ENCODE results near the gene ZNF761.
"Not testable (repeated sequence)": the region's sequence is repeated elsewhere in the genome, so short reads cannot be mapped to it uniquely, and the experiment has no call there.

Gene ZNF761

DNA sequence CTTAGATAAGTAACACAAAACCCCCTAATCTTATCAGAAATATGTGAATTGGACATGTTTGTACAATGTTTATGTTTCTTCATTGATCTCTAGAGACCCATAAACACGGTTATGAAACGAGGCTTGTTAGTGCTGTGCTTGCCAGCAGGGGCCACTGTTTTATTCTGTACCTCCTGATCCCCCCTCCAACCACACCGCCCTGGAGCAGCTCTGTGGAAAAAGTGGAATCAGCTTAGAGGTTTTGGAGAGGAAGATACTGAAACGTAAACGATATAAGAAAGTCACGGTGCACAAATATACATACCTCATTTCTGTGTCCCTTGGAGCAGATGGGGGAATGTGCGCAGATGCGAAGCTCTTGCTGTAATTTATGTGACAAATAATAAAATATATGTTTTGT, 8.1 kb upstream of the ZNF761 start:
- not testable (repeated sequence) for H3K27me3 Mint-ChIP-seq; H3K36me3 Mint-ChIP-seq (ENCODE audit: low read depth); H3K4me3 Mint-ChIP-seq; H3K4me1 Mint-ChIP-seq (ENCODE audit: low read depth); H3K9me3 Mint-ChIP-seq; H3K27ac Mint-ChIP-seq

DNA sequence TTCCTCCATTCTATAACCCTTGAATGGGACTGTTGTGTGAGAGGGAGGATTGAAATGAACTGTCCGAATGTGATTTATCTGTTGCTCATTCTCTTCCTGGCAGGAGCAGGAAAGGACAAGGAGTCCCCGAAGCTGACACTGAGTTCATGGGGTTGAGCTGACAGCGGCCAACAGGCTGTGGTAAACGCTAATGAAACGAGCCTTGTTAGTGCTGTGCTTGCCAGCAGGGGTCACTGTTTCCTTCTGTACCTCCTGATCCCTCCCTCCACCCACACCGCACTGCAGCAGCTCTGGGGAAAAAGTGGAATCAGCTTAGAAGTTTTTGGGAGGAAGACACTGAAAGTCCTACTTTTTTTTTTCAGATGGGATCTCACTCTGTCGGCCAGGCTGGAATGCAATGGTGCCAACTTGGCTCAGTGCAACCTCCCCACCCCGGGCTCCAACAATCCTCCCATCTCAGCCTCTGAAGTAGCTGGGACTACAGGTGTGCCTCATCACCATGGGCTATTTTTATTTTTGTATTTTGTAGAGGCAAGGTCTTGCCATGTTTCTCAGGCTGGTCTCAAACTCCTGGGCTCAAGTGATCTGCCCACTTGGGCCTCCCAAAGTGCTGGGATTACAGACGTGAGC, 6.7 kb upstream of the ZNF761 start:
- H3K4me1 Mint-ChIP-seq (ENCODE audit: low read depth) = no peaks in the 10 kb centered on the region
- no peaks in the 10 kb centered on the region for H3K9me3 Mint-ChIP-seq
- H3K27me3 Mint-ChIP-seq = no peaks in the 10 kb centered on the region
- H3K4me3 Mint-ChIP-seq = no peak overlapping the region
- H3K27ac Mint-ChIP-seq = no peak overlapping the region
- no peaks in the 10 kb centered on the region for H3K36me3 Mint-ChIP-seq (ENCODE audit: low read depth)

DNA sequence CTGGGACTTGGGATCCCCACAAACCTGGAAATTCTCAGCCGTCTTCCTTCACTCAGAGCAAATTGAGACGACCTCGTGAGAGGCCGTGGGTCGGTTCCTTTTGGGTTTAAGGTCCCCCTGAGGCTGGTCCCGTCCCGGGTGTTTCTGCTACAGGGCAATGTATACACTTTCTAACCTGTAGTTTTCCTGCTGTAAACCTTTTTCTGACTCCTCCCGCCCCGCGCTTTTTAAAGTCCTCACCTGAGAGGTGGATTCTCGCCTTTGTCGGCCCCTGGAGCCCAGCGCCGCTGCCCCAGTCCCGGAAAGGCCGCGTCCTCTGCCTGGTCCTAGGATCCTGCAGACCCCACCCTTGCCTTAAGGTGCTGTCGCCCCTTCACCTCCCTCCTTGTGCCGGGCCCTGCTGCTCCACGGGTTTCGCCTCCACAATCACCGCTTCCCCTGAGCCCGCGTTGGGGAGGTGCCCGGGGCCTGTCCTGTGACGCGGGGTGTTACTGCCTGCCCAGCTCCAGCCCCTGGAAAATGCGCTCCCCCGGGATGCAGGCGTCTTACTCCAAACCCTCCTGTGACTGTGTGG, 391 bp downstream of the ZNF761 start:
- Mint-ChIP-seq H3K4me3 (peak overlapping the region; percentile 90), H3K36me3 (ENCODE audit: low read depth) (peaks cover 44% of the 10 kb centered on the region), H3K9me3 (peaks cover 11% of the 10 kb centered on the region), H3K27ac (peak overlapping the region; percentile 93), H3K27me3 (no peaks in the 10 kb centered on the region), H3K4me1 (ENCODE audit: low read depth) (peaks cover 33% of the 10 kb centered on the region)

DNA sequence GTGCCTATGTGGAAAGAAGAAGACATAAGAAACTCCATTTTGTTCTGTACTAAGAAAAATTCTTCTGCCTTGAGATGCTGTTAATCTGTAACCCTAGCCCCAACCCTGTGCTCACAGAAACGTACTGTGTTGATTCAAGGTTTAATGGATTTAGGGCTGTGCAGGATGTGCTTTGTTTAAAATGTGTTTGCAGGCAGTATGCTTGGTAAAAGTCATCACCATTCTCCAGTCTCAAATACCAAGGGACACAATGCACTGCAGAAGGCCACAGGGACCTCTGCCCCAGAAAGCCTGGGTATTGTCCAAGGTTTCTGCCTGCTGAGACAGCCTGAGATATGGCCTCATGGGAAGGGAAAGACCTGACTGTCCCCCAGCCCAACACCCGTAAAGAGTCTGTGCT, 12.0 kb downstream of the ZNF761 start:
- not testable (repeated sequence) for H3K27ac Mint-ChIP-seq; H3K27me3 Mint-ChIP-seq; H3K4me3 Mint-ChIP-seq; H3K4me1 Mint-ChIP-seq (ENCODE audit: low read depth)
- Mint-ChIP-seq H3K36me3 (ENCODE audit: low read depth) (peaks cover 94% of the 10 kb centered on the region), H3K9me3 (peaks cover 34% of the 10 kb centered on the region)

DNA sequence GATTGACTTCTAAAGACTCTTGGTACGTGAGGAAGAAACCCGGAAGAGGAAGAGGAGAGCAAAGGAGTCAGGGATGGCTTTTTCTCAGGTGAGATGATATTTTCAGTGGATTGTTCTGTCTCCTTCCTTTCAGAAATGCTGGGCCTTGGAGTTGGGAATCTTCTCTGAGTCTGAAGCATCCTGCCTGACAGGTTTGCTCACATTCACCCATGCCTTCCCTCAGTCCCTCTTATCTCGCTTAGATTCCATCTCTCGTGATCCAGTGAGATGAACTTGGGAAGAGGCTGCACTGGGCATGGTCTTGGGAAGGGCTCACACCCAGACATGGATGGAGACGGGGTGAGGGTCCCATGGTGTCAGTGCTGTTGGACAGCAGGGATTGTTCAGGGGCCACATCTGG, 15.4 kb downstream of the ZNF761 start:
- H3K4me1 Mint-ChIP-seq (ENCODE audit: low read depth) = not testable (repeated sequence)
- peaks cover 34% of the 10 kb centered on the region for H3K9me3 Mint-ChIP-seq

DNA sequence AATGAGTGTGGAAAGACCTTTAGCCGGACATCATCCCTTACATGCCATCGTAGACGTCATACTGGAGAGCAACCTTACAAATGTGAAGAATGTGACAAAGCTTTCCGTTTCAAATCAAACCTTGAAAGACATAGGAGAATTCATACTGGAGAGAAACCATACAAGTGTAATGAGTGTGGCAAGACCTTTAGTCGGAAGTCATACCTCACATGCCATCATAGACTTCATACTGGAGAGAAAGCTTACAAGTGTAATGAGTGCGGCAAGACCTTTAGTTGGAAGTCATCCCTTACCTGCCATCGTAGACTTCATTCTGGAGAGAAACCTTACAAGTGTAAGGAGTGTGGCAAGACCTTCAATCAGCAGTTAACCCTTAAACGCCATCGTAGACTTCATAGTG, 24.0 kb downstream of the ZNF761 start:
- no peak overlapping the region for H3K27ac Mint-ChIP-seq
- H3K27me3 Mint-ChIP-seq = no peaks in the 10 kb centered on the region
- H3K4me3 Mint-ChIP-seq = no peak overlapping the region
- H3K4me1 Mint-ChIP-seq (ENCODE audit: low read depth) = no peaks in the 10 kb centered on the region
- peaks cover 60% of the 10 kb centered on the region for H3K9me3 Mint-ChIP-seq
- peaks cover 84% of the 10 kb centered on the region for H3K36me3 Mint-ChIP-seq (ENCODE audit: low read depth)

More for the DNA sequence above, 15.4 kb downstream of the ZNF761 start:
- not testable (repeated sequence) for H3K27ac Mint-ChIP-seq, H3K4me3 Mint-ChIP-seq, H3K27me3 Mint-ChIP-seq
- peaks cover 95% of the 10 kb centered on the region for H3K36me3 Mint-ChIP-seq (ENCODE audit: low read depth)

DNA sequence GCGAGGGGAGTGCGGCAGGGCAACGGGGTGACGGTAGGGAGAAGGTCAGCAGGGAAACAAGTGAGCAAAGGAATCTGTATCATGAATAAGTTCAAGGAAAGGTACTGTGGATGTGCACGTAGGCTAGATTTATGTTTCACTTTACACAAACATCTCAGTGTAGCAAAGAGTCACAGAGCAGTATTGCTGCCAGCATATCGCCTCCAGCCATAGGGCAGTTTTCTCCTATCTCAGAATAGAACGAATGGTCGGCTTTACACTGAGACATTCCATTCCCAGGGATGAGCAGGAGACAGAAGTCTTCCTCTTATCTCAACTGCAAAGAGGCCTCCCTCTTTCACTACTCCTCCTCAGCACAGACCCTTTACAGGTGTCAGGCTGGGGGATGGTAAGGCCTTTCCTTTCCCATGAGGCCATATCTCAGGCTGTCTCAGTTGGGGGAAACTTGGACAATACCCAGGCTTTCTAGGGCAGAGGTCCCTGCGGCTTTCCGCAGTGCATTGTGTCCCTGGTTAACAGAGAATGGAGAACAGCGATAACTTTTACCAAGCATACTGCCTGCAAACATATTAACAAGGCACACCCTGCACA, 28.4 kb downstream of the ZNF761 start:
- Mint-ChIP-seq H3K27me3 (peaks cover 20% of the 10 kb centered on the region), H3K36me3 (ENCODE audit: low read depth) (peaks cover 46% of the 10 kb centered on the region), H3K9me3 (peaks cover 67% of the 10 kb centered on the region)
- not testable (repeated sequence) for H3K4me1 Mint-ChIP-seq (ENCODE audit: low read depth); H3K4me3 Mint-ChIP-seq; H3K27ac Mint-ChIP-seq

DNA sequence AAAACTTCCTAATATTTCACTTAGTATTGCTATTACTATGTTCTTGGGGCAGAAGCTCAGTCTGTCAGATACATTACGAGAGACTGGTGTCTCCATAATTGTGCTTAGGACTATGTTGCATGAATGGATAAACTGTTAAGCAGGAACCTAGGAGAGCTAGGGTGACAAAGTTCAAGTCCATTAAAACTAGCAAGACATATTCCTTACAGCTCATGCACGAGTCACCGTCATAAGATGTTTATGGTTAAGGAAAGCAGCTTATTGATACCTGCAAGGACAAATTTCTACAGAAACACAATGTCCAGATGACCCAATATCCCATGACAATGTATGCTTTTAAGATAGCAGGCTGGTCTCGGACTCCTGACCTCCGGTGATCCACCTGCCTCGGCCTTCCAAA, 30.1 kb downstream of the ZNF761 start:
- Mint-ChIP-seq H3K4me1 (ENCODE audit: low read depth) (peaks cover 5% of the 10 kb centered on the region), H3K9me3 (peaks cover 57% of the 10 kb centered on the region), H3K36me3 (ENCODE audit: low read depth) (peaks cover 38% of the 10 kb centered on the region), H3K4me3 (no peak overlapping the region), H3K27ac (no peak overlapping the region), H3K27me3 (peaks cover 20% of the 10 kb centered on the region)

DNA sequence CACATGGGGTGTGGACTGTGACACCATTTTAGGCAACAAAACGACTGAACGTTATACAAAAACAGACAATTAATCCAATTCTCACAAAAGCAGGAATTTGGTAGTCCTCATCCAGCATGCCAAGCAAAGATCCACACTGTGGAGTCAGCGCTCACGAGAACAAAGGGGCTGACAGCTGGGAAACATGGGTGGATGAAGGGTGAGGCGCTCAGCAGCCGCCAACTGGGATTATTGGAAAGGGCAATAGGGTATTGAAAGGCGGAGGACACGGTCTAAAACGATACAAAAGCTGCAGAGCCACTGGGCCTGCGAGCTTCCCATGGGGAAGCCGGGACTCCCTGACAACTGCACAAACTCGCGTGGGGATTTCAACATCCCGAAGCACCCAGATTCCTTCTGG, 31.1 kb downstream of the ZNF761 start:
- Mint-ChIP-seq H3K9me3 (peaks cover 50% of the 10 kb centered on the region), H3K4me3 (no peak overlapping the region), H3K27ac (no peak overlapping the region), H3K4me1 (ENCODE audit: low read depth) (peaks cover 5% of the 10 kb centered on the region), H3K27me3 (peaks cover 20% of the 10 kb centered on the region), H3K36me3 (ENCODE audit: low read depth) (peaks cover 29% of the 10 kb centered on the region)

DNA sequence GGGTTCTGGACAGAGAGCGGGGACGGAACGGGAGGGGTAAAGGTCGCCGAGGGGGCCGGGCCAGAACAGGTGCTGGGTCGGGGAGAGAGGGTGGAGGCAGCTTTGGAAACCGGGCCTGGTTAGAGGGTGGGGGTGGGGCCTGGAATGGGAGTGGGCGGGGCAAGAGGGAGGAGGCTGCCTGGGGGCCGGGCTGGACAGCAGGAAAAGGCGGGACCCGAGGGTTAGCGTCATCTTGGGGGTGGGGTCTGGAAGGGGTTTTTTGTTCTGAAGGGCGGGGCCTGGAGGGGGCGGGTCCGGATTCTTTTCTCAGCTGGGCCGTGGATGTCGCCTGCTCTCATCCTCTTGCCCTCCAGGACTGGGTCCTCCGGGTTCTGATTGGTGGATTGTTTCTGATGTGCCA, 31.5 kb downstream of the ZNF761 start:
- Mint-ChIP-seq H3K9me3 (peaks cover 48% of the 10 kb centered on the region), H3K4me1 (ENCODE audit: low read depth) (peaks cover 7% of the 10 kb centered on the region), H3K36me3 (ENCODE audit: low read depth) (peaks cover 25% of the 10 kb centered on the region), H3K27me3 (peaks cover 20% of the 10 kb centered on the region), H3K27ac (no peak overlapping the region), H3K4me3 (no peak overlapping the region)

DNA sequence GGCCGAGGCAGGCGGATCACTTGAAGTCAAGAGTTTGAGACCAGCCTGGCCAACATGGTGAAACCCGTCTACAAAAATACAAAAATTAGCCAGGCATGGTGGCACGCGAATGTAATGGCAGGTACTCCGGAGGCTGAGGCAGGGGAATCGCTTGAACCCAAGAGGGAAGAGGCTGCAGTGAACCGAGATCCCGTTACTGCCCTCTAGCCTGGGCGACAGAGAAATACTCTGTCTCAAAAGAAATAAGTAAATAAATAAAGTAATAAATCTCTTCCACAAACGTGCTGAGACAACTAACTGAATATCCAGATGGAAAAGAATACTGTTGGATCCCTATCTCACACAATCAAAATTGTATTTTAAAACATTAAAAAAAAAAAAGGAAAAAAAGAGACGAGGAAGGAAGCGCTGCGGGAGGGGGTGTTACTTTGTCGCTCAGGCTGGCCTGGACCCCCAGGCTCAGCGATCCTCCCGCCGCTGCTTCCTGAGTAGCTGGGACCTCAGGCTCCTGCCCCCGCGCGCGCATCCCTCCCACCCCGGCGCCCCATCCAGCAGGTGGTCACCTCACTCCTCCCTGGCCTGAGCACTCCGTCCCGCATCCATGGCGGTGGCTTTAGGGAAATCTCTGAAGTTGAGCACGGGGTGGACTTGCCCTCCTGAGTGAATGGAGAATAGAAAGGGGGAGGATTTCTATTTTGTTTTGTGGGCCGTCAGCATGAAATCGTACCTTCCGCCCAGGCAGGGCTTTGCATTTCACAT, 35.1 kb downstream of the ZNF761 start:
- H3K36me3 Mint-ChIP-seq (ENCODE audit: low read depth) = peaks cover 43% of the 10 kb centered on the region
- peaks cover 26% of the 10 kb centered on the region for H3K4me1 Mint-ChIP-seq (ENCODE audit: low read depth)
- peaks cover 20% of the 10 kb centered on the region for H3K27me3 Mint-ChIP-seq
- no peak overlapping the region for H3K27ac Mint-ChIP-seq
- peaks cover 21% of the 10 kb centered on the region for H3K9me3 Mint-ChIP-seq
- H3K4me3 Mint-ChIP-seq = peak overlapping the region; percentile 88

DNA sequence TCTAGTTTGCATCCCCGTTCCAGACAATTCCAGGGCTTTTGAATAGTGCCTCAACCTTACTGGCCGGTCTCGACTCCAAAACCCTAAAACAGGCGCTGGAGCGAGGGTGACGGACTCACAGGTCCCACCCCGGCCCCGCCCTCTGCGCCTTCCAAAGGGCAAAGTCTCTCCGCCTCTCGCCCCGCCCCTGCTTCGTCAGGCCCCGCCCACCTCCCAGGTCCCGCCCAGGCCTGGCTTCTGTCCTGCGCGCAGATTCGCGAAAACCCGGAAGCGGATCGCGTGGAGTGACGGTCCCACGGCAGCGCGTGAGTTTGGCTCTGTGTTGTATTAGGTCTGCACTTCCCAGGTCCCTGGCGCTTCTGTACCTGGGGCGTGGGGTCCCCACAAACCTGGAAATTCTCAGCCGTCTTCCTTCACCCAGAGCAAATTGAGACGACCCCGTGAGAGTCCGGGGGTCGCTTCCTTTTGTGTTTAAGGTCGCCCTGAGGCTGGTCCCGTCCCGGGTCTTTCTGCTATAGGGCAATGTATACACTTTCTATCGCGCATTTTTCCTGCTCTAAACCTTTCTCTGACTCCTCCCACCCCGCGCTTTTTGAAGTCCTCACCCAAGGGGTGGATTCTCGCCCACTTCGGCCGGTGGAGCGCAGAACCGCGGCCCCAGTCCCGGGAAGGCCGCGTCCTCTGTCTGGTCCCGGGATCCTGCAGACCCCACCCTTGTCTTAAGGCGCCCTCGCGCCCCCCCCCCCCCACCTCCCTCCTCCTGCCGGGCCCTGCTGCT, 35.9 kb downstream of the ZNF761 start, which contains the start of gene ZNF813:
Gene ZNF813, plus strand, starts transcription at position 249 of the 778 bp plus-strand sequence. CDS start 16,090 bp downstream, outside the sequence.
- Mint-ChIP-seq H3K4me1 (ENCODE audit: low read depth) (peaks cover 30% of the 10 kb centered on the region), H3K27me3 (peaks cover 19% of the 10 kb centered on the region), H3K4me3 (peak within 1 kb of the TSS; percentile 88), H3K27ac (peak within 1 kb of the TSS; percentile 81), H3K9me3 (peaks cover 23% of the 10 kb centered on the region), H3K36me3 (ENCODE audit: low read depth) (peaks cover 49% of the 10 kb centered on the region)

DNA sequence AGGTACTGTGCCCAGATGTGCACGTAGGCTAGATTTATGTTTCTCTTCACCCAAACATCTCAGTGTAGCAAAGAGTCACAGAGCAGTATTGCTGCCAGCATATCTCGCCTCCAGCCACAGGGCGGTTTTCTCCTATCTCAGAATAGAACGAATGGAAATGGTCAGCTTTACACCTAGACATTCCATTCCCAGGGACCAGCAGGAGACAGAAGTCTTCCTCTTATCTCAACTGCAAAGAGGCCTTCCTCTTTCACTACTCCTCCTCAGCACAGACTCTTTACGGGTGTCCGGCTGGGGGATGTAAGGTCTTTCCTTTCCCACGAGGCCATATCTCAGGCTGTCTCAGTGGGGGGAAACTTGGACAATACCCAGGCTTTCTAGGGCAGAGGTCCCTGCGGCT, 36.8 kb downstream of the ZNF761 start:
- H3K4me3 Mint-ChIP-seq = peak overlapping the region; percentile 88
- peaks cover 55% of the 10 kb centered on the region for H3K36me3 Mint-ChIP-seq (ENCODE audit: low read depth)
- H3K27ac Mint-ChIP-seq = not testable (repeated sequence)
- H3K9me3 Mint-ChIP-seq = peaks cover 17% of the 10 kb centered on the region
- H3K27me3 Mint-ChIP-seq = peaks cover 12% of the 10 kb centered on the region
- peaks cover 30% of the 10 kb centered on the region for H3K4me1 Mint-ChIP-seq (ENCODE audit: low read depth)

DNA sequence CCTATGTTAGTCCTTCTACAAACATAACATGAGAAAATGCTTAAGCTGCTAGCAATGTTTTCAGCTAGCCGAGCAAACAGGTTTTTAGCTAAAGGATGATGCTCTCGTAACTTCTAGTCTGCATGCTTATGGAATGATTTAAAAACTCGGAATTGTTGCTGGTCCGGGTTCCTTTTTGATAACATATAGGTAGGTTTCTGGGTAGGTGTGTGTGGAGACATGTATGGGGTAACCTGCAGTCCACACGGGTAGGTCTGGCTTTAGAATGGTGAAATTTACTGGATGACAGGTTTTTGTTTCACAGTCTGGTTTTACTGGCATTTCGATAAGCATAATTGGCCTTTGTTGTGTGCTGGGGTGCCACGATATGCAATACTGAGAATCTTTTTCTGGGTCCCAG, 40.1 kb downstream of the ZNF761 start:
- Mint-ChIP-seq H3K27ac (no peak overlapping the region), H3K4me3 (no peak overlapping the region), H3K36me3 (ENCODE audit: low read depth) (peaks cover 76% of the 10 kb centered on the region), H3K27me3 (no peaks in the 10 kb centered on the region), H3K4me1 (ENCODE audit: low read depth) (peaks cover 24% of the 10 kb centered on the region), H3K9me3 (peaks cover 27% of the 10 kb centered on the region)
